Mesendoderm (in vitro differentiated cells): ENCODE data around the gene SERPINI2.

Experiments
- DNase-seq: peaks from one replicate; pipeline ENCODE4 v3.0.0; 2013
- H2AK5ac ChIP-seq: 2 replicates; pipeline ENCODE4 v1.6.1; 2013; ENCODE audit warnings: low read length, inconsistent platforms
- H2BK120ac ChIP-seq: 2 replicates; pipeline ENCODE4 v1.6.1; 2013; ENCODE audit warnings: low read depth, mild to moderate bottlenecking, low read length, moderate library complexity, mixed read lengths
- H2BK15ac ChIP-seq: replicated peaks from 2 replicates; pipeline ENCODE4 v1.6.1; 2013; ENCODE audit warnings: low read depth, mild to moderate bottlenecking, moderate library complexity
- H2BK5ac ChIP-seq: 2 replicates; pipeline ENCODE4 v1.6.1; 2013; ENCODE audit warnings: low read length, inconsistent platforms
- H3K18ac ChIP-seq: 2 replicates; pipeline ENCODE4 v1.6.1; 2013; ENCODE audit warnings: mild to moderate bottlenecking, low read length, mixed read lengths
- H3K23ac ChIP-seq: one replicate; pipeline ENCODE4 v1.6.1; 2013; ENCODE audit warnings: low read length
- H3K27ac ChIP-seq: 2 replicates; pipeline ENCODE4 v1.5.1; 2013; ENCODE audit warnings: low read depth, mild to moderate bottlenecking, inconsistent platforms, low read length, moderate library complexity
- H3K27me3 ChIP-seq: 2 replicates; pipeline ENCODE4 v1.6.1; 2013; ENCODE audit warnings: low read length, control low read depth, mild to moderate bottlenecking, inconsistent platforms; ENCODE audit not compliant: insufficient read depth, poor library complexity
- H3K36me3 ChIP-seq: 2 replicates; pipeline ENCODE4 v1.6.1; 2013; ENCODE audit warnings: low read length, inconsistent platforms; ENCODE audit not compliant: control insufficient read depth, insufficient read depth
- H3K4ac ChIP-seq: one replicate; pipeline ENCODE4 v1.6.1; 2013; ENCODE audit warnings: low read depth, mild to moderate bottlenecking, low read length, moderate library complexity
- H3K4me1 ChIP-seq: 2 replicates; pipeline ENCODE4 v1.6.1; 2013; ENCODE audit warnings: low read depth, low read length, inconsistent platforms; ENCODE audit not compliant: control insufficient read depth
- H3K4me2 ChIP-seq: 2 replicates; pipeline ENCODE4 v1.6.1; 2013; ENCODE audit warnings: low read length
- H3K4me3 ChIP-seq: 2 replicates; pipeline ENCODE4 v1.5.1; 2013; ENCODE audit warnings: mild to moderate bottlenecking, low read length
- H3K56ac ChIP-seq: one replicate; pipeline ENCODE4 v1.6.1; 2013; ENCODE audit warnings: low read length
- H3K79me1 ChIP-seq: 2 replicates; pipeline ENCODE4 v1.6.1; 2013; ENCODE audit warnings: low read length, inconsistent platforms
- H3K79me2 ChIP-seq: 2 replicates; pipeline ENCODE4 v1.6.1; 2013; ENCODE audit warnings: mild to moderate bottlenecking, low read length; ENCODE audit not compliant: control insufficient read depth, insufficient read depth
- H3K9ac ChIP-seq: 2 replicates; pipeline ENCODE4 v1.6.1; 2013; ENCODE audit warnings: low read length, inconsistent platforms
- H4K5ac ChIP-seq: one replicate; pipeline ENCODE4 v1.6.1; 2013; ENCODE audit warnings: low read length
- H4K8ac ChIP-seq: one replicate; pipeline ENCODE4 v1.6.1; 2013; ENCODE audit warnings: low read depth, mild to moderate bottlenecking, control low read depth, low read length, moderate library complexity
- WGBS: extraction: QIAGEN DNeasy Blood & Tissue Kit; methylation state at CpG from one replicate; pipeline ENCODE4 v1.1.7; 2013; ENCODE audit warnings: low lambda C conversion rate, missing lambda C conversion rate; ENCODE audit not compliant: insufficient coverage; ENCODE audit errors: extremely low coverage; 5-methylcytosine and 5-hydroxymethylcytosine counted together

The SERPINI2 gene

GRCh38 chr3:167497903-167498302, 24.1 kb upstream of the SERPINI2 start:
- H3K79me2 ChIP-seq = no peaks in the 10 kb centered on the region
- no peak overlapping the region for H4K8ac ChIP-seq

GRCh38 chr3:167493244-167493643, 19.4 kb upstream of the SERPINI2 start:
- H4K5ac ChIP-seq = no peak overlapping the region
- no peak overlapping the region for H3K9ac ChIP-seq
- no peak overlapping the region for H3K18ac ChIP-seq
- H3K36me3 ChIP-seq = no peaks in the 10 kb centered on the region
- peaks cover 2% of the 10 kb centered on the region for H3K4me1 ChIP-seq
- no peaks in the 10 kb centered on the region for H3K27me3 ChIP-seq
- no peak overlapping the region for H3K4me3 ChIP-seq
- H3K27ac ChIP-seq = no peak overlapping the region
- no peak overlapping the region for H4K8ac ChIP-seq
- H2BK120ac ChIP-seq = no peak overlapping the region
- H2BK5ac ChIP-seq = no peak overlapping the region
- H3K4ac ChIP-seq = no peak overlapping the region
- WGBS = no CpG with 5 or more reads among the region's 3 CpGs
- peak; percentile 84 for DNase-seq
- no peak overlapping the region for H3K4me2 ChIP-seq
- no peaks in the 10 kb centered on the region for H3K79me2 ChIP-seq
- no peak overlapping the region for H2AK5ac ChIP-seq
- no peaks in the 10 kb centered on the region for H3K79me1 ChIP-seq
- no peak overlapping the region for H2BK15ac ChIP-seq
- no peak overlapping the region for H3K56ac ChIP-seq
- H3K23ac ChIP-seq = no peak overlapping the region

More at GRCh38 chr3:167497903-167498302, 24.1 kb upstream of the SERPINI2 start:
- DNase-seq = no peak
- no peak overlapping the region for H3K9ac ChIP-seq
- no peaks in the 10 kb centered on the region for H3K27me3 ChIP-seq
- H3K4me2 ChIP-seq = no peak overlapping the region
- H2BK15ac ChIP-seq = no peak overlapping the region
- no peaks in the 10 kb centered on the region for H3K79me1 ChIP-seq
- H2BK5ac ChIP-seq = no peak overlapping the region
- no peak overlapping the region for H3K56ac ChIP-seq
- H3K4me1 ChIP-seq = no peaks in the 10 kb centered on the region
- no peak overlapping the region for H3K23ac ChIP-seq
- H3K27ac ChIP-seq = no peak overlapping the region
- H3K4me3 ChIP-seq = no peak overlapping the region
- H4K5ac ChIP-seq = no peak overlapping the region
- no peaks in the 10 kb centered on the region for H3K36me3 ChIP-seq
- no peak overlapping the region for H2BK120ac ChIP-seq
- H2AK5ac ChIP-seq = no peak overlapping the region
- no peak overlapping the region for H3K18ac ChIP-seq
- no peak overlapping the region for H3K4ac ChIP-seq
- WGBS = no CpG with 5 or more reads among the region's 7 CpGs

GRCh38 chr3:167491621-167492020, 17.8 kb upstream of the SERPINI2 start:
- no peak overlapping the region for H3K9ac ChIP-seq
- H3K27ac ChIP-seq = no peak overlapping the region
- no peak overlapping the region for H2BK120ac ChIP-seq
- H3K56ac ChIP-seq = no peak overlapping the region
- H4K8ac ChIP-seq = no peak overlapping the region
- H4K5ac ChIP-seq = no peak overlapping the region
- DNase-seq = peak; percentile 66
- H3K4me3 ChIP-seq = no peak overlapping the region
- no peak overlapping the region for H2BK15ac ChIP-seq
- peaks cover 2% of the 10 kb centered on the region for H3K4me1 ChIP-seq
- no peak overlapping the region for H3K23ac ChIP-seq
- H3K79me1 ChIP-seq = no peaks in the 10 kb centered on the region
- H3K27me3 ChIP-seq = no peaks in the 10 kb centered on the region
- no peaks in the 10 kb centered on the region for H3K36me3 ChIP-seq
- H3K4me2 ChIP-seq = no peak overlapping the region
- H3K18ac ChIP-seq = no peak overlapping the region
- H3K79me2 ChIP-seq = no peaks in the 10 kb centered on the region
- H3K4ac ChIP-seq = no peak overlapping the region
- no peak overlapping the region for H2AK5ac ChIP-seq
- H2BK5ac ChIP-seq = no peak overlapping the region

- Histone ChIP-seq H3K23ac (no peak overlapping the region), H2BK5ac (no peak overlapping the region), H3K27ac (no peak overlapping the region), H2BK15ac (no peak overlapping the region), H3K9ac (no peak overlapping the region), H4K5ac (no peak overlapping the region), H3K79me2 (no peaks in the 10 kb centered on the region), H3K79me1 (no peaks in the 10 kb centered on the region), H3K4ac (no peak overlapping the region), H3K56ac (no peak overlapping the region), H3K4me2 (no peak overlapping the region), H4K8ac (no peak overlapping the region), H2BK120ac (no peak overlapping the region), H2AK5ac (no peak overlapping the region), H3K4me1 (peaks cover 2% of the 10 kb centered on the region), H3K4me3 (no peak overlapping the region), H3K36me3 (no peaks in the 10 kb centered on the region), H3K18ac (no peak overlapping the region), H3K27me3 (no peaks in the 10 kb centered on the region)
- no peak for DNase-seq
- WGBS = no CpG with 5 or more reads among the region's 1 CpG
These were observed 15.7 kb upstream of the SERPINI2 start for GRCh38 chr3:167489571-167489970.

GRCh38 chr3:167487556-167487955, 13.7 kb upstream of the SERPINI2 start:
- no peak overlapping the region for H3K23ac ChIP-seq
- no peaks in the 10 kb centered on the region for H3K36me3 ChIP-seq
- no peaks in the 10 kb centered on the region for H3K79me2 ChIP-seq
- H4K8ac ChIP-seq = no peak overlapping the region
- H2BK5ac ChIP-seq = no peak overlapping the region
- no peak overlapping the region for H3K4ac ChIP-seq
- no peak overlapping the region for H3K9ac ChIP-seq
- H3K4me1 ChIP-seq = peaks cover 2% of the 10 kb centered on the region
- no peak overlapping the region for H3K4me3 ChIP-seq
- DNase-seq = no peak
- no peak overlapping the region for H3K18ac ChIP-seq
- no peak overlapping the region for H3K4me2 ChIP-seq
- no peak overlapping the region for H2BK120ac ChIP-seq
- H3K27ac ChIP-seq = no peak overlapping the region
- no peaks in the 10 kb centered on the region for H3K79me1 ChIP-seq
- H3K56ac ChIP-seq = no peak overlapping the region
- H4K5ac ChIP-seq = no peak overlapping the region
- no peak overlapping the region for H2AK5ac ChIP-seq
- no peaks in the 10 kb centered on the region for H3K27me3 ChIP-seq
- WGBS = no CpG with 5 or more reads among the region's 3 CpGs
- no peak overlapping the region for H2BK15ac ChIP-seq

- Histone ChIP-seq H2BK5ac (no peak overlapping the region), H3K27ac (no peak overlapping the region), H2AK5ac (no peak overlapping the region), H3K4ac (no peak overlapping the region), H2BK15ac (no peak overlapping the region), H4K5ac (no peak overlapping the region), H3K18ac (no peak overlapping the region), H3K56ac (no peak overlapping the region), H3K27me3 (no peaks in the 10 kb centered on the region), H3K36me3 (no peaks in the 10 kb centered on the region), H3K4me3 (no peak overlapping the region), H3K9ac (no peak overlapping the region), H3K4me2 (no peak overlapping the region), H3K79me2 (no peaks in the 10 kb centered on the region), H3K4me1 (no peaks in the 10 kb centered on the region), H3K79me1 (no peaks in the 10 kb centered on the region), H4K8ac (no peak overlapping the region), H3K23ac (no peak overlapping the region), H2BK120ac (no peak overlapping the region)
- WGBS = no CpG with 5 or more reads among the region's 2 CpGs
- no peak for DNase-seq
These were observed 10.7 kb upstream of the SERPINI2 start for GRCh38 chr3:167484551-167484950.
